B cell (primary cell): ENCODE data around the gene RNLS. TPM values are rescaled to one million over a fixed set of nuclear protein-coding genes. Genes with fewer than 3 reads are reported as not detected.

Source experiments
- ATAC-seq: fragments of 200-7000 bp; cut with Tn5 transposase; one replicate; pipeline ENCODE4 v1.10.0; 2021; ENCODE audit warnings: low read depth, mild to moderate bottlenecking, moderate number of reproducible peaks, moderate library complexity
- CTCF ChIA-PET: fragments of 350-600 bp; sonication (Branson Sonifier 250); formaldehyde crosslinking; loops from one replicate; lab custom pipeline; 2021; ENCODE audit warnings: antibody characterized with exemption, inconsistent platforms; lab: Charles Lee
- POLR2A ChIA-PET: fragments of 350-600 bp; sonication (Branson Sonifier 250); formaldehyde crosslinking; loops from one replicate; lab custom pipeline; 2021; ENCODE audit warnings: antibody characterized with exemption; lab: Charles Lee
- DNase-seq: peaks from one replicate; pipeline ENCODE4 v3.0.0; 2013
- H2AFZ ChIP-seq: 2 replicates; pipeline ENCODE4 v1.6.1; 2012; ENCODE audit warnings: mild to moderate bottlenecking, low read depth, low read length; ENCODE audit not compliant: insufficient read depth, poor library complexity, severe bottlenecking
- H3K27ac ChIP-seq, 2 donors: 1 replicate in 1 of 2; 2 replicates in 1 of 2; pipeline ENCODE4 v1.5.1; 2012 to 2013; ENCODE audit warnings: low read length in 2 of 2, mild to moderate bottlenecking in 2 of 2, moderate library complexity in 1 of 2
- H3K27me3 ChIP-seq, 4 experiments: fragments of 200-600 bp in 1 of 4; sonication (generic) in 1 of 4; replicated peaks in 1 of 4; 1 replicate in 2 of 4; 2 replicates in 2 of 4; pipeline versions ENCODE4 v1.6.1 to v1.7.0; 2013 to 2016; ENCODE audit warnings: low read length in 3 of 4, mild to moderate bottlenecking in 2 of 4, mixed read lengths in 1 of 4, moderate library complexity in 1 of 4; ENCODE audit not compliant: insufficient read depth in 4 of 4, control insufficient read depth in 3 of 4; ENCODE audit errors: control extremely low read depth in 1 of 4
- H3K36me3 ChIP-seq, 2 experiments: replicated peaks in 1 of 2; 1 replicate in 1 of 2; 2 replicates in 1 of 2; pipeline versions ENCODE4 v1.6.1 to v1.7.1; 2013; ENCODE audit warnings: low read length in 1 of 2; ENCODE audit not compliant: insufficient read depth in 2 of 2, control insufficient read depth in 1 of 2; ENCODE audit errors: control extremely low read depth in 1 of 2, extremely low read depth in 1 of 2
- H3K4me1 ChIP-seq, 2 donors: fragments of 200-600 bp in 1 of 2; sonication (generic) in 1 of 2; 1 replicate in 1 of 2; 2 replicates in 1 of 2; pipeline versions ENCODE4 v1.5.1 to v1.6.1; 2013 to 2017; ENCODE audit warnings: low read length in 2 of 2; ENCODE audit not compliant: control insufficient read depth in 2 of 2, insufficient read depth in 2 of 2
- H3K4me2 ChIP-seq: replicated peaks from 2 replicates; pipeline ENCODE3; 2012; ENCODE audit warnings: mild to moderate bottlenecking, low read depth, low read length; ENCODE audit not compliant: poor library complexity, severe bottlenecking
- H3K4me3 ChIP-seq, 5 experiments: fragments of 200-600 bp in 1 of 5; sonication (generic) in 1 of 5; 1 replicate in 3 of 5; 2 replicates in 2 of 5; pipeline versions ENCODE4 v1.5.1 to v1.7.0; 2011 to 2016; ENCODE audit warnings: low read length in 4 of 5, mild to moderate bottlenecking in 4 of 5, low read depth in 2 of 5, control low read depth in 1 of 5, moderate library complexity in 1 of 5; ENCODE audit not compliant: insufficient read depth in 1 of 5; ENCODE audit errors: control extremely low read depth in 1 of 5, extremely low read depth in 1 of 5
- H3K79me2 ChIP-seq: fragments of 200-600 bp; sonication (generic); one replicate; pipeline ENCODE4 v1.6.0; 2016; ENCODE audit warnings: low read length; ENCODE audit not compliant: control insufficient read depth, insufficient read depth
- H3K9ac ChIP-seq: fragments of 200-600 bp; sonication (generic); 2 replicates; pipeline ENCODE4 v1.6.1; 2017; ENCODE audit warnings: mild to moderate bottlenecking, low read length, moderate library complexity
- H3K9me3 ChIP-seq, 3 donors: one replicate each; pipeline versions ENCODE4 v1.6.1 to v1.7.1; 2013; ENCODE audit warnings: low read length in 2 of 3; ENCODE audit not compliant: control insufficient read depth in 2 of 3, insufficient read depth in 1 of 3; ENCODE audit errors: control extremely low read depth in 1 of 3
- H4K20me1 ChIP-seq: 2 replicates; pipeline ENCODE4 v1.6.0; 2012; ENCODE audit warnings: mild to moderate bottlenecking, low read length; ENCODE audit not compliant: insufficient read depth, control insufficient read depth, poor library complexity, severe bottlenecking
- H3K27ac Mint-ChIP-seq: one replicate; pipeline ENCODE4 v1.8.0; 2021; ENCODE audit warnings: mixed read lengths
- H3K27me3 Mint-ChIP-seq: one replicate; pipeline ENCODE4 v1.8.0; 2021; ENCODE audit warnings: mixed read lengths
- H3K4me1 Mint-ChIP-seq: one replicate; pipeline ENCODE4 v1.8.0; 2021; ENCODE audit warnings: mixed read lengths
- H3K4me3 Mint-ChIP-seq: one replicate; pipeline ENCODE4 v1.8.0; 2021; ENCODE audit warnings: mixed read lengths
- H3K9me3 Mint-ChIP-seq: one replicate; pipeline ENCODE4 v1.8.0; 2022; ENCODE audit warnings: mixed read lengths; ENCODE audit not compliant: insufficient read depth
- CTCF ChIP-seq: fragments of 200-600 bp; IDR thresholded peaks from one replicate; pipeline ENCODE4 v1.8.0; 2022; ENCODE audit warnings: antibody characterized with exemption, mild to moderate bottlenecking
- EZH2 ChIP-seq: IDR thresholded peaks from 2 replicates; pipeline ENCODE4 v1.6.1; 2012; ENCODE audit warnings: borderline replicate concordance, low read depth, mild to moderate bottlenecking, moderate library complexity, low read length; ENCODE audit not compliant: insufficient read depth, poor library complexity, severe bottlenecking
- WGBS: methylation state at CpG from one replicate; pipeline ENCODE4 v1.1.5; 2013; ENCODE audit warnings: missing lambda C conversion rate; ENCODE audit not compliant: insufficient coverage; 5-methylcytosine and 5-hydroxymethylcytosine counted together
- intact Hi-C: fragments of 100-400 bp; cut with micrococcal nuclease; formaldehyde crosslinking; loops from one replicate; pipeline ENCODE4 v1.10.0; 2022
- polyA plus RNA-seq: library from polyadenylated mRNA; depleted of rRNA; stranded (reverse); fragments of >200 nt; gene quantifications from 2 replicates; pipeline ENCODE4 v1.2.3, GENCODE V29; 2012
- total RNA-seq, 2 donors: library from RNA; stranded (reverse); fragments of 120-200 nt in 1 of 2; gene quantifications; 1 replicate in 1 of 2; 2 replicates in 1 of 2; pipeline versions ENCODE4 v1.2.3 to v1.2.4, GENCODE V29; 2013 to 2022

RNLS gene
- total and polyA plus RNA-seq, 2 donors (not counting 1 experiment from before 2014, with no cell fraction given): 3.5 to 7.5 TPM

DNA sequence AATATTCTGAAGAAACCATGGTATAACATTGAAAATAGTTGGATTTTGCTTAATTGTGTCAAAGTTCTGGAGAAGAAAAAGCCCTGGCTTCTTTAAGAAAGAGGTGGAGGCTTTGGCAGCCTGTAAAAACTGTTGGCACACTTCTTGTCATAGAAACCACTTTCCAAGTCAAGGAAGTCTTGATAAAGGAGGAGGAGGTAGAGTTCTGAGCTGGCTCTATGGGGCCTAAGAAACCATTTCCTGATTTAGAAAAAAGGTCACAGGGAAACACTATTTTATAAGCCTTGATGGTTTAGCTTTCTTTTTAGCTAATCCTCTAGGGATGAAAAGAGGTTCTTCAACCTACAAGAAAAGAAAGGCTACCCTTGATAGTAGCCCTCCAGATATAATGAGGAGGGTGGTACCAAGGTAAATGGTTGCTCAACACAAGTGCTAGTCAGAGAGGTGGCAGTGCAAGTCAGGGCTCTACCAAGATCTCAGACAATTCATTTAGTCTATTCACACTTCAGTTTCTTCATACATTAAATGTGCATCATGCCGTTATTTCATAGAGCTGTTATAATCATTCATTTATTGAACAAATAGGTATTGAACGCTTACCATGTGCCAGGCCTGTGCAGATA, 346.9 kb downstream of the RNLS start:
- H3K4me3 Mint-ChIP-seq: no peak overlapping the region
- no CpG with 5 or more reads among the region's 2 CpGs for WGBS
- ChIA-PET CTCF (no interaction called here), POLR2A (no interaction called here)
- H3K36me3 ChIP-seq: no peaks in the 10 kb centered on the region
- no peak for DNase-seq
- H2AFZ ChIP-seq: no peak overlapping the region
- H3K27me3 ChIP-seq: no peaks in the 10 kb centered on the region
- no peak overlapping the region for H3K27ac ChIP-seq
- H3K9me3 ChIP-seq: no peaks in the 10 kb centered on the region
- intact Hi-C loops: no loop called here
- no peaks in the 10 kb centered on the region for H3K27me3 Mint-ChIP-seq
- H4K20me1 ChIP-seq: no peaks in the 10 kb centered on the region
- H3K9ac ChIP-seq: no peak overlapping the region
- no peak for ATAC-seq
- H3K4me3 ChIP-seq: no peak overlapping the region
- H3K79me2 ChIP-seq: no peaks in the 10 kb centered on the region
- no peaks in the 10 kb centered on the region for H3K4me1 ChIP-seq
- TF ChIP-seq CTCF (no peak), EZH2 (no peak)
- H3K27ac Mint-ChIP-seq: no peak overlapping the region
- H3K4me2 ChIP-seq: no peak overlapping the region
- H3K4me1 Mint-ChIP-seq: peaks cover 1% of the 10 kb centered on the region
- no peaks in the 10 kb centered on the region for H3K9me3 Mint-ChIP-seq

DNA sequence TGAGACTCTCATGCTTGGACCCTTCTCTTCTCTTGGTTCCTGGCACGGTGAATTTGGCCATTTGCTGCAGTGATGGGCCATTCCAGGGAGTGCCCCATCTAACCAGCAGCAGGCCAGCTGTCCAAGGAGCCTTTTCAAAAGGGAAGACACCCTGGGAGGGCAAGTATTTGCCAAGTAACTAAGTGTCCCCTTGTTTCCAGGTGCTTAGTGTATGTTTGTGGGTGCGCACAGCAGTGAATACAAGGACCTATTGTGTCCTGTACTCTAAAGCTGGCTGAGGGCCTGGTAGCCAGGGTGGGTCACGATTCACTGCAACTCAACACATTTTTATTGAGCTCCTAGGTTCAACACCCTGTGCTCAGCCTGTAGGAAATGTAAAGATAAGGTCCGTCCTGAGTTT, 348.8 kb downstream of the RNLS start:
- Histone ChIP-seq H4K20me1 (no peaks in the 10 kb centered on the region), H3K9ac (no peak overlapping the region), H3K79me2 (no peaks in the 10 kb centered on the region), H3K4me3 (no peak overlapping the region), H2AFZ (no peak overlapping the region), H3K9me3 (no peaks in the 10 kb centered on the region), H3K4me1 (no peaks in the 10 kb centered on the region), H3K27ac (no peak overlapping the region), H3K4me2 (no peak overlapping the region), H3K27me3 (no peaks in the 10 kb centered on the region), H3K36me3 (no peaks in the 10 kb centered on the region)
- Mint-ChIP-seq H3K9me3 (no peaks in the 10 kb centered on the region), H3K4me1 (peaks cover 1% of the 10 kb centered on the region), H3K27ac (no peak overlapping the region), H3K27me3 (no peaks in the 10 kb centered on the region), H3K4me3 (no peak overlapping the region)
- WGBS: 100% methylated on average over 2 of the region's 4 CpGs
- ATAC-seq (no peak), DNase-seq (no peak)
- POLR2A ChIA-PET: no interaction called here
- TF ChIP-seq CTCF: no peak
- CTCF ChIA-PET: no interaction called here
- intact Hi-C loops: no loop called here
